Keratinocyte (primary cell): ENCODE measurements around the gene RALGAPA2.

Experiments
- EZH2 ChIP-seq: IDR thresholded peaks from one replicate; pipeline ENCODE4 v1.6.1; 2012; ENCODE audit warnings: inconsistent platforms, mild to moderate bottlenecking, low read length, moderate library complexity
- TF ChIP-seq, protein P1 (sequence below), 3 experiments: IDR thresholded peaks in 1 of 3; conservative IDR thresholded peaks in 1 of 3; optimal IDR thresholded peaks in 1 of 3; 2 replicates in 2 of 3; 3 replicates in 1 of 3; pipeline versions ENCODE3 to v1.5.1; 2011; ENCODE audit warnings: low read length in 3 of 3, mild to moderate bottlenecking in 3 of 3, moderate library complexity in 2 of 3, control low read depth in 1 of 3, inconsistent platforms in 1 of 3; ENCODE audit not compliant: insufficient read depth in 2 of 3; ENCODE audit errors: extremely low read depth in 1 of 3

DNA sequence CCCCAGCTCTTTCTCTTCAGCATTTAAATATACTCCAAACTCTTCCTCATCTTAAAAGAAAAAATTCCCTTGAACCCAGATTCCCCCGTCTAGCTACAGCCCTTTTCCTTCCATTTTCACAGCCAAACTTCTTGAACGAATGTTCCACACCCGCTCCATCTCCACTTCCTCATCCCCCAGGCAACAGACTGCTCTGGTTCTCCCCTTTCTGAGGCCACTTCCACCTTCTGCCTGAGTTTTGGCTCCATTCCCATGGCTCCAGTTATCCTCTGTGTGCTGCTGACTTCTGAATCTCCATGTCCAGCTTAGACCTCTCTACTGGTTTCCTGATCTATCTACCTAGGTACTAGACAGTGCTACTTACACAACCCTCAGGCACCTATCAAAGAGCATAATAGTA lies 106.4 kb downstream of the RALGAPA2 start:
- TF ChIP-seq, protein P1, sequence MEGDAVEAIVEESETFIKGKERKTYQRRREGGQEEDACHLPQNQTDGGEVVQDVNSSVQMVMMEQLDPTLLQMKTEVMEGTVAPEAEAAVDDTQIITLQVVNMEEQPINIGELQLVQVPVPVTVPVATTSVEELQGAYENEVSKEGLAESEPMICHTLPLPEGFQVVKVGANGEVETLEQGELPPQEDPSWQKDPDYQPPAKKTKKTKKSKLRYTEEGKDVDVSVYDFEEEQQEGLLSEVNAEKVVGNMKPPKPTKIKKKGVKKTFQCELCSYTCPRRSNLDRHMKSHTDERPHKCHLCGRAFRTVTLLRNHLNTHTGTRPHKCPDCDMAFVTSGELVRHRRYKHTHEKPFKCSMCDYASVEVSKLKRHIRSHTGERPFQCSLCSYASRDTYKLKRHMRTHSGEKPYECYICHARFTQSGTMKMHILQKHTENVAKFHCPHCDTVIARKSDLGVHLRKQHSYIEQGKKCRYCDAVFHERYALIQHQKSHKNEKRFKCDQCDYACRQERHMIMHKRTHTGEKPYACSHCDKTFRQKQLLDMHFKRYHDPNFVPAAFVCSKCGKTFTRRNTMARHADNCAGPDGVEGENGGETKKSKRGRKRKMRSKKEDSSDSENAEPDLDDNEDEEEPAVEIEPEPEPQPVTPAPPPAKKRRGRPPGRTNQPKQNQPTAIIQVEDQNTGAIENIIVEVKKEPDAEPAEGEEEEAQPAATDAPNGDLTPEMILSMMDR (optimal IDR thresholded peaks at IDR 0.05 in 1 of 3, IDR thresholded peaks at IDR 0.05 in 1 of 3, conservative IDR thresholded peaks at IDR 0.05 in 1 of 3; ENCODE audit: extremely low read depth in 1 of 3, insufficient read depth in 2 of 3, low read length in 3 of 3) = no peak
- no peak for TF ChIP-seq EZH2
